OCI-LY3 (cell line): ENCODE data around the gene PMAIP1.

Experiments
- H2AFZ ChIP-seq: fragments of 200-600, 300-600 bp; shearing (Covaris generic); 2 replicates; pipeline ENCODE4 v1.6.0; 2014; ENCODE audit warnings: antibody characterized with exemption, low read depth, low read length
- H3K27ac ChIP-seq: fragments of 200-600, 300-600 bp; sonication (generic); 2 replicates; pipeline ENCODE4 v1.5.1; 2014; ENCODE audit warnings: mild to moderate bottlenecking, low read length, moderate library complexity, mixed read lengths
- H3K27me3 ChIP-seq: fragments of 200-600, 300-600 bp; sonication (generic); 2 replicates; pipeline ENCODE4 v1.6.1; 2014; ENCODE audit warnings: low read depth, low read length, mixed read lengths
- H3K36me3 ChIP-seq: fragments of 200-600, 300-600 bp; sonication (generic); replicated peaks from 2 replicates; pipeline ENCODE3; 2014; ENCODE audit warnings: low read depth, low read length, mixed read lengths
- H3K4me1 ChIP-seq: fragments of 300-600, 200-600 bp; sonication (generic); 2 replicates; pipeline ENCODE4 v1.6.1; 2014; ENCODE audit warnings: low read length, mixed read lengths
- H3K4me2 ChIP-seq: fragments of 200-600, 300-600 bp; sonication (generic); 2 replicates; pipeline ENCODE4 v1.6.1; 2014; ENCODE audit warnings: low read length, mixed read lengths
- H3K4me3 ChIP-seq: fragments of 300-600, 200-600 bp; sonication (generic); 2 replicates; pipeline ENCODE4 v1.5.1; 2014; ENCODE audit warnings: antibody characterized with exemption, mild to moderate bottlenecking, low read length, moderate library complexity
- H3K79me2 ChIP-seq: fragments of 300-600, 200-600 bp; shearing (Covaris generic); 2 replicates; pipeline ENCODE4 v1.6.1; 2014; ENCODE audit warnings: mild to moderate bottlenecking, low read length, mixed read lengths
- H3K9ac ChIP-seq: fragments of 300-600, 200-600 bp; shearing (Covaris generic); 2 replicates; pipeline ENCODE4 v1.6.0; 2014; ENCODE audit warnings: mild to moderate bottlenecking, low read length, moderate library complexity
- H3K9me3 ChIP-seq: fragments of 200-600, 300-600 bp; shearing (Covaris generic); 2 replicates; pipeline ENCODE4 v1.6.1; 2014; ENCODE audit warnings: low read length, mixed read lengths; ENCODE audit not compliant: insufficient read depth
- H4K20me1 ChIP-seq: fragments of 200-600, 300-600 bp; sonication (generic); 2 replicates; pipeline ENCODE4 v1.6.1; 2016; ENCODE audit warnings: low read length, mixed read lengths; ENCODE audit not compliant: insufficient read depth
- CTCF ChIP-seq: fragments of 200-600, 300-600 bp; sonication (generic); IDR thresholded peaks from 2 replicates; pipeline ENCODE4 v1.5.1; 2014; ENCODE audit warnings: antibody characterized with exemption, low read length, low read depth
- EZH2phosphoT487 ChIP-seq: fragments of 200-600 bp; shearing (Covaris generic); IDR thresholded peaks from 2 replicates; pipeline ENCODE4 v1.6.1; 2018; ENCODE audit warnings: antibody characterized with exemption, mixed run types, low read depth

The PMAIP1 gene

GRCh38 chr18:59873641-59874040 is 26.2 kb upstream of the PMAIP1 start:
- H3K9ac ChIP-seq = no peak overlapping the region
- no peak overlapping the region for H3K4me3 ChIP-seq
- no peaks in the 10 kb centered on the region for H3K27me3 ChIP-seq
- H3K9me3 ChIP-seq = no peaks in the 10 kb centered on the region
- H3K36me3 ChIP-seq = no peaks in the 10 kb centered on the region
- H3K4me1 ChIP-seq = peaks cover 37% of the 10 kb centered on the region
- no peaks in the 10 kb centered on the region for H4K20me1 ChIP-seq
- no peaks in the 10 kb centered on the region for H3K79me2 ChIP-seq
- H3K27ac ChIP-seq = no peak overlapping the region
- no peak overlapping the region for H2AFZ ChIP-seq
- TF ChIP-seq CTCF (no peak), EZH2phosphoT487 (no peak)
- no peak overlapping the region for H3K4me2 ChIP-seq

- Histone ChIP-seq H2AFZ (no peak overlapping the region), H3K4me2 (no peak overlapping the region), H3K27ac (no peak overlapping the region), H4K20me1 (no peaks in the 10 kb centered on the region), H3K4me1 (peaks cover 42% of the 10 kb centered on the region), H3K79me2 (no peaks in the 10 kb centered on the region), H3K9ac (no peak overlapping the region), H3K27me3 (no peaks in the 10 kb centered on the region), H3K36me3 (no peaks in the 10 kb centered on the region), H3K9me3 (no peaks in the 10 kb centered on the region), H3K4me3 (no peak overlapping the region)
- TF ChIP-seq CTCF (no peak), EZH2phosphoT487 (no peak)
These were observed 25.6 kb upstream of the PMAIP1 start for GRCh38 chr18:59874166-59874565.

- H3K9me3 ChIP-seq = no peaks in the 10 kb centered on the region
- no peaks in the 10 kb centered on the region for H3K36me3 ChIP-seq
- H3K27ac ChIP-seq = peak overlapping the region; percentile 51
- peak overlapping the region; percentile 29 for H3K4me3 ChIP-seq
- H2AFZ ChIP-seq = no peak overlapping the region
- H3K9ac ChIP-seq = no peak overlapping the region; the same call in 1 of the 2 replicates
- no peaks in the 10 kb centered on the region for H4K20me1 ChIP-seq
- H3K79me2 ChIP-seq = no peaks in the 10 kb centered on the region
- peak overlapping the region; percentile 49 for H3K4me2 ChIP-seq
- H3K27me3 ChIP-seq = no peaks in the 10 kb centered on the region
- TF ChIP-seq EZH2phosphoT487 = no peak
- TF ChIP-seq CTCF = no peak
- H3K4me1 ChIP-seq = peaks cover 42% of the 10 kb centered on the region
These were observed 23.5 kb upstream of the PMAIP1 start for GRCh38 chr18:59876310-59876626.

GRCh38 chr18:59877361-59877760 is 22.4 kb upstream of the PMAIP1 start:
- Histone ChIP-seq H3K27me3 (no peaks in the 10 kb centered on the region), H3K27ac (no peak overlapping the region), H3K79me2 (no peaks in the 10 kb centered on the region), H2AFZ (no peak overlapping the region), H4K20me1 (no peaks in the 10 kb centered on the region), H3K4me1 (peaks cover 50% of the 10 kb centered on the region), H3K9me3 (no peaks in the 10 kb centered on the region), H3K4me2 (no peak overlapping the region), H3K36me3 (no peaks in the 10 kb centered on the region), H3K9ac (no peak overlapping the region), H3K4me3 (no peak overlapping the region)
- TF ChIP-seq CTCF (no peak), EZH2phosphoT487 (no peak)
